Measurements from ENCODE around the gene HK3. TPM values are rescaled to one million over a fixed set of nuclear protein-coding genes. Genes with fewer than 3 reads are reported as not detected.

The HK3 gene
- total and polyA plus RNA-seq, 9 of the 15 experiments (the other 6 are each of a cell fraction or from before 2014, with no cell fraction given), result 0.16 TPM; not detected in 8

- H3K79me2 ChIP-seq (ENCODE audit: control insufficient read depth, insufficient read depth, low read length), result no peaks in the 10 kb centered on the region
- ATAC-seq (no peak), FAIRE-seq (no peak), DNase-seq (ENCODE audit: extremely low read depth in 1 of 4, low spot score in 3 of 4) (no peak)
- peaks cover 12% of the 10 kb centered on the region; the same call in 1 of the 2 replicates for H4K20me1 ChIP-seq (replicated peaks; ENCODE audit: control insufficient read depth, insufficient read depth, low read length)
- CTCF ChIA-PET (ENCODE audit: low intra/inter-chr PET ratio), result no interaction called here
- H3K4me3 ChIP-seq, result no peak overlapping the region
- H3K9me1 ChIP-seq (ENCODE audit: control insufficient read depth, insufficient read depth, low read length), result peaks cover 2% of the 10 kb centered on the region
- H3K27me3 ChIP-seq (ENCODE audit: control insufficient read depth in 2 of 2, insufficient read depth in 2 of 2, low read length in 2 of 2), result peaks cover 55 to 93% of the 10 kb centered on the region in 2 experiments
- intact Hi-C loops (cut with micrococcal nuclease) (no loop called here), in situ Hi-C loops (cut with MboI) (no loop called here)
- H3K36me3 ChIP-seq (ENCODE audit: control insufficient read depth, insufficient read depth, low read length), result no peaks in the 10 kb centered on the region
- no peak overlapping the region for H3K9ac ChIP-seq (ENCODE audit: insufficient read depth in 1 of 2, low read depth in 2 of 2, low read length in 2 of 2)
- no peak overlapping the region for H3K27ac ChIP-seq (ENCODE audit: extremely low read depth, low read depth, low read length)
- H2AFZ ChIP-seq (ENCODE audit: low read depth, low read length), result no peak overlapping the region
- no peaks in the 10 kb centered on the region for H3K9me3 ChIP-seq (replicated peaks; ENCODE audit: control insufficient read depth, insufficient read depth, low read depth, low read length)
- 1% methylated on average over 7 of the region's 7 CpGs for WGBS (ENCODE audit: insufficient coverage, low coverage, missing lambda C conversion rate)
- peaks cover 0 to 23% of the 10 kb centered on the region in 2 experiments; a peak in 2 of 5 replicates for H3K4me1 ChIP-seq (replicated peaks in 1 of 2; ENCODE audit: control insufficient read depth in 2 of 2, insufficient read depth in 2 of 2, low read length in 2 of 2)
- POLR2A ChIA-PET, result interaction anchor here (0.6 to 2.3 kb wide), 3 partner anchors 8 to 275 kb away, joined by 3 to 7 read pairs (median 4); no protein-coding TSS in a partner anchor
- no peak overlapping the region for H3K4me2 ChIP-seq (ENCODE audit: insufficient read depth, low read length)
- TF ChIP-seq TAF15 (IDR thresholded peaks at IDR 0.05; ENCODE audit: low read depth, low read length) (no peak), PCBP1 (IDR thresholded peaks at IDR 0.05; ENCODE audit: low read depth, low read length, poor library complexity, severe bottlenecking) (no peak), NFIX (CRISPR knock-in tag; IDR thresholded peaks at IDR 0.05; ENCODE audit: low read depth) (no peak), ZNF695 (CRISPR knock-in tag; IDR thresholded peaks at IDR 0.05) (no peak), TAF7 (tag; IDR thresholded peaks at IDR 0.05) (no peak), CHD4 (IDR thresholded peaks at IDR 0.05; ENCODE audit: insufficient read depth, insufficient replicate concordance, low read depth, low read length, poor library complexity, severe bottlenecking) (no peak), CREB1 (IDR thresholded peaks at IDR 0.05) (no peak), CREB1 (CRISPR knock-in tag; IDR thresholded peaks at IDR 0.05) (no peak), POLR2A (conservative IDR thresholded peaks at IDR 0.05) (no peak), SREBF2 (CRISPR knock-in tag; IDR thresholded peaks at IDR 0.05) (no peak), ZNF274 (IDR thresholded peaks at IDR 0.05; ENCODE audit: borderline replicate concordance, low read depth, low read length) (no peak), ZC3H11A (IDR thresholded peaks at IDR 0.05; ENCODE audit: low read depth, low read length) (no peak), RBFOX2 (IDR thresholded peaks at IDR 0.05; ENCODE audit: low read depth, low read length) (no peak), THRB (CRISPR knock-in tag; conservative IDR thresholded peaks at IDR 0.05) (no peak), IRF1 (CRISPR knock-in tag; IDR thresholded peaks at IDR 0.05; ENCODE audit: borderline replicate concordance) (no peak), MNT (conservative IDR thresholded peaks at IDR 0.05) (no peak)
- BruUV-seq (replicated peaks), result no TSS peak
These were observed 49.4 kb downstream of the HK3 start for GRCh38 chr5:176849611-176850227.

Data from K562 (cell line).